Esophagus squamous epithelium (tissue), 5 donors: ENCODE results near the gene PLEKHA3. TPM values are rescaled to one million over a fixed set of nuclear protein-coding genes. Genes with fewer than 3 reads are reported as not detected.
A peak's percentile ranks its signal among the peaks of the same experiment; 100 is the strongest.
"Not testable (repeated sequence)": the region's sequence is repeated elsewhere in the genome, so short reads cannot be mapped to it uniquely, and the experiment has no call there.

ENCODE experiments used
- DNase-seq: peaks from one replicate; lab custom pipeline; 2025; lab: John Stamatoyannopoulos, UW
- H3K27ac ChIP-seq, 4 donors: fragments of 200-600 bp; sonication (generic); one replicate each; pipeline ENCODE4 v1.5.1; 2016 to 2019; ENCODE audit warnings: mild to moderate bottlenecking in 1 of 4
- H3K27me3 ChIP-seq, 4 donors: fragments of 200-600 bp; sonication (generic); 1 replicate in 3 of 4; 2 replicates in 1 of 4; pipeline versions ENCODE4 v1.5.1 to v1.6.0; 2017 to 2021; ENCODE audit warnings: antibody characterized with exemption in 1 of 4
- H3K36me3 ChIP-seq, 3 donors: fragments of 200-600 bp; sonication (generic); one replicate each; pipeline ENCODE4 v1.5.1; 2016 to 2019
- H3K4me1 ChIP-seq, 3 donors: fragments of 200-600 bp; sonication (generic); one replicate each; pipeline ENCODE4 v1.5.1; 2017 to 2019
- H3K4me3 ChIP-seq, 4 donors: fragments of 200-600 bp; sonication (generic); 1 replicate in 3 of 4; 2 replicates in 1 of 4; pipeline ENCODE4 v1.5.1; 2016 to 2019; ENCODE audit warnings: mild to moderate bottlenecking in 2 of 4, moderate library complexity in 1 of 4
- H3K9me3 ChIP-seq, 3 donors: fragments of 200-600 bp; sonication (generic); one replicate each; pipeline ENCODE4 v1.5.1; 2016 to 2019
- CTCF ChIP-seq, 6 experiments: fragments of 450-650 bp in 4 of 6; fragments of 200-600 bp in 2 of 6; sonication (generic) in 2 of 6; IDR thresholded peaks; one replicate each; pipeline ENCODE4 v1.5.1; 2016 to 2019; ENCODE audit warnings: antibody characterized with exemption in 6 of 6, mild to moderate bottlenecking in 4 of 6, moderate library complexity in 4 of 6
- POLR2A ChIP-seq, 4 donors: fragments of 450-650 bp; IDR thresholded peaks; one replicate each; pipeline ENCODE4 v1.6.1; 2017; ENCODE audit warnings: antibody characterized with exemption in 4 of 4, mild to moderate bottlenecking in 4 of 4, moderate library complexity in 3 of 4
- whole genome bisulfite sequencing, 2 donors: methylation state at CpG; one replicate each; pipeline ENCODE4 v1.1.5; 2018; 5-methylcytosine and 5-hydroxymethylcytosine counted together
- intact Hi-C: fragments of 100-400 bp; cut with DNase I; formaldehyde crosslinking; loops from one replicate; pipeline ENCODE4 v1.15.0; 2022
- total RNA-seq, 4 donors: library from RNA; depleted of rRNA; stranded (reverse); fragments of >200 nt; gene quantifications; one replicate each; pipeline ENCODE4 v1.1.0, GENCODE V29; 2016
- donor health status: DM: yes; HTN: yes; CAD: no.

Gene PLEKHA3
- total RNA-seq, 4 donors from 2014 or later = 3.2 to 12.2 (median 7.2) TPM

GRCh38 chr2:178517496-178517895 is 37.2 kb downstream of the PLEKHA3 start:
- TF ChIP-seq POLR2A (IDR thresholded peaks at IDR 0.05) (no peak), CTCF (IDR thresholded peaks at IDR 0.05) (no peak)
- Histone ChIP-seq H3K9me3 (no peaks in the 10 kb centered on the region), H3K36me3 (peaks cover 0 to 38% (median 0%) of the 10 kb centered on the region in 3 donors), H3K4me1 (no peaks in the 10 kb centered on the region), H3K27me3 (no peaks in the 10 kb centered on the region), H3K27ac (no peak overlapping the region), H3K4me3 (no peak overlapping the region)
- intact Hi-C loops = no loop called here
- 100% methylated on average over 1 of the region's 1 CpG for WGBS, 2 donors
- no peak for DNase-seq

- Histone ChIP-seq H3K4me3 (no peak overlapping the region), H3K4me1 (peaks cover 0 to 9% (median 0%) of the 10 kb centered on the region in 3 donors), H3K27me3 (no peaks in the 10 kb centered on the region), H3K36me3 (peaks cover 0 to 22% (median 0%) of the 10 kb centered on the region in 3 donors), H3K9me3 (no peaks in the 10 kb centered on the region), H3K27ac (no peak overlapping the region)
- TF ChIP-seq CTCF (IDR thresholded peaks at IDR 0.05) (no peak), POLR2A (IDR thresholded peaks at IDR 0.05) (no peak)
- intact Hi-C loops = no loop called here
- 85 to 92% methylated on average over 11 of the region's 11 CpGs for WGBS, 2 donors
- no peak for DNase-seq
Measured at GRCh38 chr2:178521304-178522150, 41.3 kb downstream of the PLEKHA3 start.

- Histone ChIP-seq H3K36me3 (peaks cover 0 to 10% (median 0%) of the 10 kb centered on the region in 3 donors), H3K27ac (peak overlapping the region; percentile 77 to 90 (median 86)), H3K27me3 (no peaks in the 10 kb centered on the region), H3K4me3 (peak overlapping the region; percentile 58 to 86 (median 72)), H3K9me3 (no peaks in the 10 kb centered on the region), H3K4me1 (peaks cover 0 to 9% (median 0%) of the 10 kb centered on the region in 3 donors)
- intact Hi-C loops = no loop called here
- TF ChIP-seq CTCF (IDR thresholded peaks at IDR 0.05) (peak; percentile 51 to 76 (median 63)), POLR2A (IDR thresholded peaks at IDR 0.05) (peak in 2 of 4 donors; percentile 30 to 61)
- 3 to 37% methylated on average over 19 to 22 of the region's 25 CpGs for WGBS, 2 donors
- DNase-seq = peak; percentile 43
Measured at GRCh38 chr2:178522950-178523595, 42.8 kb downstream of the PLEKHA3 start.

GRCh38 chr2:178523596-178524134 is 43.4 kb downstream of the PLEKHA3 start:
- TF ChIP-seq POLR2A (IDR thresholded peaks at IDR 0.05) (no peak), CTCF (IDR thresholded peaks at IDR 0.05) (no peak)
- peaks cover 0 to 9% (median 0%) of the 10 kb centered on the region in 3 donors for H3K4me1 ChIP-seq
- 26 to 27% methylated on average over 8 of the region's 8 CpGs for WGBS, 2 donors
- peaks cover 0 to 4% (median 0%) of the 10 kb centered on the region in 3 donors for H3K36me3 ChIP-seq
- no peak for DNase-seq
- intact Hi-C loops = no loop called here
- no peaks in the 10 kb centered on the region for H3K27me3 ChIP-seq
- H3K27ac ChIP-seq = peak overlapping the region; percentile 77 to 90 (median 86)
- no peaks in the 10 kb centered on the region for H3K9me3 ChIP-seq
- H3K4me3 ChIP-seq = peak overlapping the region; percentile 58 to 86 (median 72)

DNA sequence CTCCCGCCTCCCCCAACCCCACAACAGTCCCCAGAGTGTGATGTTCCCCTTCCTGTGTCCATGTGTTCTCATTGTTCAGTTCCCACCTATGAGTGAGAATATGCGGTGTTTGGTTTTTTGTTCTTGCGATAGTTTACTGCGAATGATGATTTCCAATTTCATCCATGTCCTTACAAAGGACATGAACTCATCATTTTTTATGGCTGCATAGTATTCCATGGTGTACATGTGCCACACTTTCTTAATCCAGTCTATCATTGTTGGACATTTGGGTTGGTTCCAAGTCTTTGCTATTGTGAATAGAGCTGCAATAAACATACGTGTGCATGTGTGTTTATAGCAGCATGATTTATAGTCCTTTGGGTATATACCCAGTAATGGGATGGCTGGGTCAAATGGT is 44.8 kb downstream of the PLEKHA3 start:
- H3K36me3 ChIP-seq, H3K9me3 ChIP-seq, H3K27ac ChIP-seq, H3K27me3 ChIP-seq, intact Hi-C loops, H3K4me3 ChIP-seq, H3K4me1 ChIP-seq, DNase-seq: not testable (repeated sequence)
- 90 to 95% methylated on average over 2 to 4 of the region's 5 CpGs for WGBS, 2 donors

DNA sequence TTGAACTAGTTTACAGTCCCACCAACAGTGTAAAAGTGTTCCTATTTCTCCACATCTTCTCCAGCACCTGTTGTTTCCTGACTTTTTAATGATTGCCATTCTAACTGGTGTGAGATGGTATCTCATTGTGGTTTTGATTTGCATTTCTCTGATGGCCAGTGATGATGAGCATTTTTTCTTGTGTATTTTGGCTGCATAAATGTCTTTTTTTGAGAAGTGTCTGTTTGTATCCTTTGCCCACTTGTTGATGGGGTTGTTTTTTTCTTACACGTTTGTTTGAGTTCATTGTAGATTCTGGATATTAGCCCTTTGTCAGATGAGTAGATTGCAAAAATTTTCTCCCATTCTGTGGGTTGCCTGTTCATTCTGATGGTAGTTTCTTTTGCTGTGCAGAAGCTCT is 45.2 kb downstream of the PLEKHA3 start:
- H3K27ac ChIP-seq, H3K4me1 ChIP-seq, H3K4me3 ChIP-seq, intact Hi-C loops, H3K27me3 ChIP-seq, H3K9me3 ChIP-seq, H3K36me3 ChIP-seq, DNase-seq: not testable (repeated sequence)
- 73 to 88% methylated on average over 1 of the region's 1 CpG for WGBS, 2 donors
